Astrocyte (in vitro differentiated cells and primary cell): ENCODE data around the gene PCNX1. TPM values are rescaled to one million over a fixed set of nuclear protein-coding genes. Genes with fewer than 3 reads are reported as not detected.

Experiments used
- DNase-seq: peaks from one replicate; pipeline ENCODE4 v3.0.0-alpha.2; 2010; ENCODE audit warnings: low read depth
- FAIRE-seq: peaks from 2 replicates; lab custom pipeline; 2011; peaks lifted over from hg19 to GRCh38; lab: Jason Lieb, UNC
- H2AFZ ChIP-seq: 2 replicates; pipeline ENCODE4 v1.6.0; 2012; ENCODE audit warnings: low read depth, low read length, inconsistent platforms
- H3K27ac ChIP-seq: 2 replicates; pipeline ENCODE4 v1.5.1; 2011; ENCODE audit warnings: low read depth, low read length, inconsistent platforms
- H3K27me3 ChIP-seq: 2 replicates; pipeline ENCODE4 v1.6.0; 2011; ENCODE audit warnings: low read length, inconsistent platforms; ENCODE audit not compliant: insufficient read depth
- H3K36me3 ChIP-seq: 2 replicates; pipeline ENCODE4 v1.5.1; 2011; ENCODE audit warnings: low read length, inconsistent platforms; ENCODE audit not compliant: insufficient read depth
- H3K4me1 ChIP-seq: 2 replicates; pipeline ENCODE4 v1.5.1; 2011; ENCODE audit warnings: low read length, inconsistent platforms; ENCODE audit not compliant: insufficient read depth
- H3K4me2 ChIP-seq: 2 replicates; pipeline ENCODE4 v1.6.0; 2012; ENCODE audit warnings: low read length, inconsistent platforms
- H3K4me3 ChIP-seq: 2 replicates; pipeline ENCODE4 v1.5.1; 2011; ENCODE audit warnings: low read depth, mild to moderate bottlenecking, low read length, inconsistent platforms; ENCODE audit not compliant: insufficient read depth
- H3K79me2 ChIP-seq: 2 replicates; pipeline ENCODE4 v1.6.0; 2012; ENCODE audit warnings: mild to moderate bottlenecking, low read length, inconsistent platforms; ENCODE audit not compliant: insufficient read depth
- H3K9ac ChIP-seq: 2 replicates; pipeline ENCODE4 v1.6.0; 2012; ENCODE audit warnings: mild to moderate bottlenecking, low read length, inconsistent platforms
- H3K9me3 ChIP-seq: 2 replicates; pipeline ENCODE4 v1.5.1; 2012; ENCODE audit warnings: low read depth, mild to moderate bottlenecking, low read length, inconsistent platforms; ENCODE audit not compliant: insufficient read depth
- H4K20me1 ChIP-seq: 2 replicates; pipeline ENCODE4 v1.6.0; 2012; ENCODE audit warnings: low read length, inconsistent platforms; ENCODE audit not compliant: insufficient read depth
- H3K27ac Mint-ChIP-seq: one replicate; pipeline ENCODE4 v1.8.0; 2021; ENCODE audit warnings: mild to moderate bottlenecking, mixed read lengths; ENCODE audit not compliant: unreplicated experiment
- H3K27me3 Mint-ChIP-seq: one replicate; pipeline ENCODE4 v1.8.0; 2021; ENCODE audit warnings: low read depth, mixed read lengths; ENCODE audit not compliant: unreplicated experiment
- H3K36me3 Mint-ChIP-seq: one replicate; pipeline ENCODE4 v1.8.0; 2021; ENCODE audit warnings: low read depth, mixed read lengths; ENCODE audit not compliant: unreplicated experiment
- H3K4me1 Mint-ChIP-seq: one replicate; pipeline ENCODE4 v1.8.0; 2021; ENCODE audit warnings: low read depth, mixed read lengths; ENCODE audit not compliant: unreplicated experiment
- H3K4me3 Mint-ChIP-seq: one replicate; pipeline ENCODE4 v1.8.0; 2021; ENCODE audit warnings: mild to moderate bottlenecking, moderate library complexity, mixed read lengths; ENCODE audit not compliant: unreplicated experiment
- H3K9me3 Mint-ChIP-seq: one replicate; pipeline ENCODE4 v1.8.0; 2021; ENCODE audit warnings: mild to moderate bottlenecking, mixed read lengths; ENCODE audit not compliant: unreplicated experiment
- EZH2 ChIP-seq: IDR thresholded peaks from 2 replicates; pipeline ENCODE4 v1.6.1; 2012; ENCODE audit warnings: mild to moderate bottlenecking, low read length, inconsistent platforms; ENCODE audit not compliant: insufficient read depth
- total RNA-seq: library from RNA; stranded (reverse); gene quantifications from 2 replicates; pipeline ENCODE4 v1.2.1, GENCODE V29; 2021
- TF ChIP-seq, protein P1 (sequence below): IDR thresholded peaks from 2 replicates; pipeline ENCODE4 v1.5.1; 2011; ENCODE audit warnings: low read depth, mild to moderate bottlenecking, inconsistent platforms, low read length, moderate library complexity; ENCODE audit not compliant: insufficient read depth

Gene PCNX1
- total RNA-seq, 1 donor from 2014 or later, result 91.3 TPM

DNA sequence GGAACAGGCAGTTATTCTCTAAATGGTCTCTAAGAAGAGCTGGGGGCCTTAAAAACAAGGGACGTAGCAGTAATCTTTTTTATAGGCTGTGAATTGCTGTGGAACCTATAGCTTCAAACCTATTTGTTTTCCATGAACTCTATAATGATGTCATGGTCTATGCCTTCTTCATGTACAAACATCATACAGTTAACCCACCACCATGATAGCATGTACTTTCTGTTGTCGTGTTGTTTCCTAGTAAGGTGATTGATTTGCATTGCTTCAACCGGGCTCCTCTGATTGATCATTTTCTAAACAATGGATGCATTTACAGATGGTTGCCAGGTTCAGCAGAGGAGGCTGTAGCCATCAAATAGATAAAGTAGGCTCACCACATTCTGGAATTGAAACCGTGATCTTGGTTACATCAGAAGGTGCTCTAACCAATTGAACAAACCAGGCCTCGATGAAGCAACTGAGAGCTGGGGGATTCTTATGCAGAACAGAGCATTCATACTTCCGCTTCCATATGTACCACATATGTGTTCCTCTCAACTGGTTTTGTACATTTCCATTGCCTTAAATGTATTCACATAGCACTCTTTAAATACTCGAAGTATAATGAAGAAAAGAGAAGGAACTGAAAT lies 25.6 kb upstream of the PCNX1 start:
- no peaks in the 10 kb centered on the region for H3K27me3 ChIP-seq
- peaks cover 14% of the 10 kb centered on the region for H3K4me1 ChIP-seq
- no peaks in the 10 kb centered on the region for H3K79me2 ChIP-seq
- H3K4me2 ChIP-seq, result no peak overlapping the region
- no peak overlapping the region for H2AFZ ChIP-seq
- Mint-ChIP-seq H3K27ac (no peak overlapping the region), H3K36me3 (no peaks in the 10 kb centered on the region), H3K27me3 (no peaks in the 10 kb centered on the region), H3K4me1 (peaks cover 31% of the 10 kb centered on the region), H3K4me3 (no peak overlapping the region), H3K9me3 (no peaks in the 10 kb centered on the region)
- H3K27ac ChIP-seq, result no peak overlapping the region
- TF ChIP-seq, protein P1, sequence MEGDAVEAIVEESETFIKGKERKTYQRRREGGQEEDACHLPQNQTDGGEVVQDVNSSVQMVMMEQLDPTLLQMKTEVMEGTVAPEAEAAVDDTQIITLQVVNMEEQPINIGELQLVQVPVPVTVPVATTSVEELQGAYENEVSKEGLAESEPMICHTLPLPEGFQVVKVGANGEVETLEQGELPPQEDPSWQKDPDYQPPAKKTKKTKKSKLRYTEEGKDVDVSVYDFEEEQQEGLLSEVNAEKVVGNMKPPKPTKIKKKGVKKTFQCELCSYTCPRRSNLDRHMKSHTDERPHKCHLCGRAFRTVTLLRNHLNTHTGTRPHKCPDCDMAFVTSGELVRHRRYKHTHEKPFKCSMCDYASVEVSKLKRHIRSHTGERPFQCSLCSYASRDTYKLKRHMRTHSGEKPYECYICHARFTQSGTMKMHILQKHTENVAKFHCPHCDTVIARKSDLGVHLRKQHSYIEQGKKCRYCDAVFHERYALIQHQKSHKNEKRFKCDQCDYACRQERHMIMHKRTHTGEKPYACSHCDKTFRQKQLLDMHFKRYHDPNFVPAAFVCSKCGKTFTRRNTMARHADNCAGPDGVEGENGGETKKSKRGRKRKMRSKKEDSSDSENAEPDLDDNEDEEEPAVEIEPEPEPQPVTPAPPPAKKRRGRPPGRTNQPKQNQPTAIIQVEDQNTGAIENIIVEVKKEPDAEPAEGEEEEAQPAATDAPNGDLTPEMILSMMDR, result no peak
- no peak for TF ChIP-seq EZH2
- H3K36me3 ChIP-seq, result no peaks in the 10 kb centered on the region
- FAIRE-seq (peak; percentile 47), DNase-seq (no peak)
- no peaks in the 10 kb centered on the region for H4K20me1 ChIP-seq
- no peak overlapping the region for H3K9ac ChIP-seq
- H3K9me3 ChIP-seq, result no peaks in the 10 kb centered on the region
- no peak overlapping the region for H3K4me3 ChIP-seq

DNA sequence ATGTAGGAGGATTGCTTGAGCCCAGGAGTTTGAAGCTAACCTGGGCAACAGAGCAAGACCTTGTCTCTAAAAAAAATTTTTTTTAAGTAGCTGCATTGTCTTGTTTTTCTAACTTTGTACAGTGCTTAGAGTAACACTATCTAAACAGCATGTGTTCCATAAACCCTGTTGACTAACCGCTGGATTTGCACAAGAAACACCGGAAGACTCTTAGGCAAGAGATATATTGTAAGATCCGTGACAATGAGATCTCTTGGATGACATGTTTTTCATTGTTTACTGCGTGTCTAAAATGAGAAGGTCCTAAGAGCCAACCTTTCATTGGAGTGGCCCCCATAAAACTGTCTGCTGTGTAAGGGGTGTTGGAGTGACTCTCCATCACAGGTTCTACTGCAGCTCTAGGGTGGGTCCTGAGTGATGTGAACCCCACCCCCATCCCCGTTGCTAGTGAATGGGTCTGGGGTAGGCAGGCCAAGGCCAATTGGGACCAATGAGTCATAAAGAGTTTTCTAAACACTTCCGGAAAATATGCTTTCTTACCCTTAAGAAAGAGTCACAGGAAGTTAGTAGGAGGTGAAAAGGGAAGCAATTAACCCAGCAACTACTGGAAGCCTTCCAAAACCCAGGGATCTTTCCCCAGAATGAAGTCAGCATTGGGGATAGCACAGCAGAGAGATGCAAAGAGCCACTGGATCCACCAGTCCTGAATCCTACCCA lies 24.3 kb upstream of the PCNX1 start:
- DNase-seq, result peak; percentile 60
- Histone ChIP-seq H4K20me1 (no peaks in the 10 kb centered on the region), H3K27ac (no peak overlapping the region), H3K9ac (no peak overlapping the region), H2AFZ (no peak overlapping the region), H3K79me2 (no peaks in the 10 kb centered on the region), H3K9me3 (no peaks in the 10 kb centered on the region), H3K4me1 (peaks cover 26% of the 10 kb centered on the region), H3K4me3 (no peak overlapping the region), H3K36me3 (no peaks in the 10 kb centered on the region), H3K4me2 (no peak overlapping the region), H3K27me3 (no peaks in the 10 kb centered on the region)
- peak overlapping the region; percentile 90 for H3K27ac Mint-ChIP-seq
- TF ChIP-seq, protein P1, result no peak
- no peak for TF ChIP-seq EZH2
- no peak overlapping the region for H3K4me3 Mint-ChIP-seq
- no peaks in the 10 kb centered on the region for H3K36me3 Mint-ChIP-seq
- H3K27me3 Mint-ChIP-seq, result no peaks in the 10 kb centered on the region
- no peaks in the 10 kb centered on the region for H3K9me3 Mint-ChIP-seq
- peaks cover 44% of the 10 kb centered on the region for H3K4me1 Mint-ChIP-seq
- FAIRE-seq, result peak; percentile 23
